Stimulated activated CD8-positive, alpha-beta memory T cell treated with anti-CD3 and anti-CD28 coated beads, Interleukin-12 subunit alpha, Interleukin-12 subunit beta, amount 100 ng/mL, for 1 hour (primary cell): Measurements from ENCODE around the gene CFLAR.
"Not testable (repeated sequence)": the region's sequence is repeated elsewhere in the genome, so short reads cannot be mapped to it uniquely, and the experiment has no call there.

Experiments used
- DNase-seq: peaks from one replicate; pipeline ENCODE4 v3.0.0-alpha.2; 2020; ENCODE audit warnings: low read depth

Gene CFLAR

DNA sequence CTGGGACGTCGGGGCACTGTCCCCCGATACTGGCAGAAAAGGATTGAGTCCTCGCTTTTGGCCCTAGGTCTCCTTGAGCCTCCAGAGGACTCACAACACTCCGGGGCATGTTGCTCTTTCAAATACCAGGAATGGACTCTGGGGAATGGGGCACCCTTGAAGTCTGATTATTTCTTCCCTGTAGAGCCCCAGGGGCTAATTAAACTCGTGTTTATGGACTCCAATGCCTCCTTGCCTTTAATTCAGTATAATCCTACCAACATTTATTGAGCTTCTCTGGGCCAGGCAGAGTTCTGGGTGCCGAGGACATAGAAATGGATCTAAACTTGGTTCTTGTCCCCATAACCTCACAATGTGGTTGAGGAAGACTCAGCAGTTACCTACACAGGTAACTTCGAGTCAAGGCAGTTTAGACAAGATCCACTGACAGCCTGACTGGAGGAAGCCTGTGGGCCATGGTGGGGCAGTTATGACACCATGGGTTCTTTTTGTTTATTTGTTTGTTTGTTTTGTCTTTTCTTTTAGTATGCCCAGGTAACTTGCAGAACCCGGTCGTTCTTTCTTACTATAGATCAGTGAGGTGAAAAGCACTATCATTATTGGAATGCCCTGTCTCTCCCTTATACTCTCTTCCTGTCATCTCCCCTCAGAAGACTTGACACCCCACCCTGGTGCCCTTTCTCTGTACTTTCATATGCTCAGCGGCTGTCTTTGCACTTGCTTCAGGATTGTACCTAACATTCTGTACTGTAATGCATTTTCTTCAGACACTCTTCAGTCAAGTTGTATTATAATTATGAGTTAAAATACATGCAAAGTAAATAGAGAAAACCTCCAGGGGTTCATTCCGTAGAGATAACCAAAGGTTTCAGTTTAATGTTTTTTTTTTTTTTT, 3.2 kb downstream of the CFLAR start:
- no peak for DNase-seq

DNA sequence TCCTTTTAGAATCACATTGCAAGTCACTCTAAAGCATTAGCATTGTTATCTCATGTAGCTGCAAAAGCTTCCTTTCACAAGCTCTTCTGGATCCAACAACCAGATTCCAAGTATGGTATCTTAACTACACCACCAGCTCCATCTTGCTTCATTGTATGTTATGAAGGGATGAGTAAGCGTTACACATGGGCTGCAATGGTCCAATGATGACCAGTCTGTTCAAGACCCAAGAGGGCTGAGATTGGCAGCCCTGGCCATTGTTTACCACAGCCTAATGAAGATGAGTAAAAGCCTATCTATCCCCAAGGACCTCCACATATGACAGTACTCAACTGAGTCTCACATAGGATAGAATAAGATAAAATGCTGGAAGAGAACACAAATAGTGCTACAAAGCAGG, 6.3 kb downstream of the CFLAR start:
- no peak for DNase-seq

DNA sequence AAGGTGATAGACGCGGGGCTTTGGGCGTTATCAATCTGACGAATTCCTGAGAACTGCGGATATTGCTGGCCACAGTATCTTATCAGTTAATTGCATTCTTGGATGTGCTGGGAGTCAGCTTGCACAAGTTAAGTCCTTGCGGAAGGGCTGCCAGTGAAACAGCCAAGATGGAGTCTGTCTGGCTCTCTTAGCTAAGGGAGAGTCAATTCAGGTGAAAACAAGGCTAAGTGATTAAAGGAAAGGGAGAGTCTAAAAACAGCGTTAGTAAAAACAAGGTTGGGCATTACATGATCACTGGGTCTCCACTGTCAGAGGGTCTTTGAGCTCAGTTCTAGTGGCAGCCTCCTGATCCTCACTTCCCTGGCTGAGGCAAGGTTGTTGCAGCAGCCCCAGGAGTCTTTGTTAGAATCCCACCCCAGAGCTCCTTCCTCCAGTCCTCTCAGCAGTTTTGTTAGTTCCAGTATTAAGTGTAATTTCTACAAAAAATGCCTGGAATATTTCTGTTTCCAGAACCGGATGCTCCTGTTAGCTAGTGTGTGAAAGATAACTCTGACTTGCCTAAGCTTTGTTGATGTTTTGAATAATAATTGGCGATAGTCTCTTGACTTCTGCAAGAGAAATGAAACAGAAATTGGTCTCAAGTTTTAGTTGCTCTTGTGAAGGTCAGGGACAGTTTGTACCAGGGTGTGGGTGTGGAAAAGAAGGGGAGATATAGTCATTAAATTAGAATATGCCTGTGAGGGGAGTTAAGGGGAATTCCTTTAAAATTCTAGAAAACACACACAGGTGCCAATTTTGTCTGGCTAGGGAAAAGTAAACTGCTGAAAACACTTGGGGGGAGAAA, 10.6 kb downstream of the CFLAR start:
- no peak for DNase-seq

DNA sequence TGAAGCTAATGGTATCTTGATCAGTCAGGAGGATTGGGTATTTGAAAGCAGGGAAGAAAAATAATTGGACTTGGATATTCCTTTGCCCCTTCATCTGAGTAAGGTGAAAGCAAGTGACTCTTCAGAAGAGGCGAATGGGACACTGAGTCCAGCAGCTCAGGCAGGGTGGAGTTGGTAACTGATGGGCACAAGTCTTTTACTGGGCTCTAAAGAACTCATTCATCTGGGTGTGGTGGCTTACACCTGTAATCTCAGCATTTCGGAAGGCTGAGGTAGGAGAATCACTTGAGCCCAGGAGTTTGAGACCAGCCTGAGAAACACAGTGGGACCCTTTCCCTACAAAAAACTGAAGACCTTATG, 11.2 kb downstream of the CFLAR start:
- no peak for DNase-seq

DNA sequence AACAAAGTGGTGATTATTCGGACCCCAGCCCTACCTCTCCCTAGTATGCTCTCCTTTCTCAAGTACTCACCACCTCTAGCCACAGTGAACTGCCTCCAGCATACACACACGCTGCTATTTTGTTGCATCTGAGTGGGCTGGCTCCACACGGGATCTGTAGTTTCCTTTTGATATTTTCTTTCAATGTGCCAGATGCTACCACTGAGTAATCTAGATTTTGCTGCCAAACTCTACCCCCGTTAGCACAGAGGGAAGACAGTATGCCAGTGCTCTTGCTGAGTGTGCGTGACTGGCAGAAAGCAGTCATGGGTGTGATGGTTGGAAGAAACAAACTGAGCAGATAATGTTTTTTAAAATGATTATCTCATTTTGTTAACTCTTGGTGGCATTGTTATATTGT, 11.6 kb downstream of the CFLAR start:
- peak; percentile 12 for DNase-seq

DNA sequence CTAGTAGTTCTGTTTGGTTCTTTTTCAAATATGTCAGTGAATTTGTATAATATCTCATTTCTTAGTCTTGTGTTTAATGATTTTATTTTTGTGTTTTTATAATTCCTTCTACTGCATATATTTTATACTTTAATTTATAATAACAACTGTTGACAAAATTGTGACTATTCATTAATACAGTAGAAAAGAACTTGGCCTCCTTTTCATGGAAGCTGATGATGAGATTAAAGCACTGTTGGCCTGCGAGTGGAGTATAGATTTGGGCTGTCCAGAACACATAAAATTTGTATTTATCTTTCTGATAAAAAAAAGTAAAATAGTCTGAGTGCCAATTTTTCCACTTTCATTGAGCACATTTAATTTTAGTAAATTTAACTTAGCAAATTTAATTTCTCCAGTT, 12.1 kb downstream of the CFLAR start:
- no peak for DNase-seq

DNA sequence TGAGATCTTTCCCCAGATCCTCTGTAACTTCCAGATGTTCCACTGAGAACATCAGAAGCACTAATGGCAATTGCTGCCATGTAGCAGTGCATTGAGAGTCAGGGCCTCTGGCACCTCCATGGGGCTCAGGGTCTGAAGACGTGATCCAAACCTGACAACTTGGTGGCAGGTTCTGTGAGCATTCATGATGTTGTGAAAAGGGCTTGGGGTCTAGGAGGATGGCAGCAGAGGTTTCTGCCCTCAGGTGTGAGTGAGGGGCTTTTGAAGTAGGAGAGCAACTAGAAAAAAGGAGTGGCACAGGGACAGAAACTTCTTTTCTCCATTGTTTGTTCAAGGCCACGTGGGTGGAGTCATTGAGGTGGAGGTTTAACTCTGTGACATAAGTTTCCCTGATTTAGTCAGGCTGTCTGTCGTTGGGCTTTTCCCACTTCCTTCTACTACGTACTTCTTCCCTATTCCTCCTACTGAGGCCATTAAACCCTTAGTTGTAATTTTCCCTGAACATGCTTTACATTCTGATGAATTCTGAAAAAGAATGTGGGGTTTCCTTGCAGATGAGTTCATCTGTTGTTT, 13.1 kb downstream of the CFLAR start:
- no peak for DNase-seq

DNA sequence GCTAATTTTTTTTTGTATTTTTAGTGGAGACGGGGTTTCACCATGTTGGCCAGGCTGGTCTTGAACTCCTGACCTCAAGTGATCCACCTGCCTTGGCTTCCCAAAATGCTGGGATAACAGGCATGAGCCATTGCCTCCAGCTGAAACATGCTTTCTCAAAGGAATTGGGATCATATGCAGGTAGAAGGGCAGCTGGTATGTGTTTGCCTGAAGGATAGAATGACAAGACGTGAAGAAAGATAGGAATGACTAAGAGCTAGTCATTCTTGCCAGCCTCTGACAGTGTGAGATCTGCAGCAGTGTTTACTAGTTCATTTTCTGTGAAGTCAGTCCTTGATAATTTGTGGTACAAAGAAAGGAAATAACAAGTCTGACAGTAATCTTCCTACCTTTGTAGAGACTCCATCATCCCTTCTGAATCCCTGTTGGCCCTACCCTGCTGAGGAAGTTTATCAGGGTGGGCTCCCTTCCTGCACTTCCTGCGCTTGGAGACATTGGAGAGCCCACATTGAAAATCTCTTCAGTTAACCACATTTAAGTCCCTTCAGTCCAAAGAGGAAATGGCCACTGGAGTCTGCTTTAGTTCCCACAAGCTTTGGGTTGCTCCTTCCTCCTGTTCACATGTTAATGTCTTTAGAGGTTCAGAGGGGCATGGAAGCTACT, 14.7 kb downstream of the CFLAR start:
- no peak for DNase-seq

DNA sequence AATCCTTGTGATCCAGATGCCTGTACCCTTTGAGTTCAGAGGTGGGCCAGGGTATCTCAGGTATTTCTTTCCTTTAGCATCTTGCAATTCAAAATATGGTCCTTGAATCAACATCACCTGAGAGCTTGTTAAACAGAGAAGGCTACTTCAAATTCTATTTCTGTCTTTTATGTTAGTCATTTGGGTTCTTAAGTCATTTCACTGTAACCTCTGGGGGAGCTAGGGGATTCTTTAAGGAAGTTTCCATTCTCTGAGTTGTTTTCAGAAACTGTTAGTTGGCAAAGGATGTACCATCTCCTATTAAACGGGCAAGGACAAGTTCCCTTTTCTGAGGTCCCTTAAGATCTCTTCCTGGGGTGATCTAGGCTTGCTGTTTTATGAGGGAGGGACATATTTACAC, 16.6 kb downstream of the CFLAR start:
- DNase-seq, result no peak

DNA sequence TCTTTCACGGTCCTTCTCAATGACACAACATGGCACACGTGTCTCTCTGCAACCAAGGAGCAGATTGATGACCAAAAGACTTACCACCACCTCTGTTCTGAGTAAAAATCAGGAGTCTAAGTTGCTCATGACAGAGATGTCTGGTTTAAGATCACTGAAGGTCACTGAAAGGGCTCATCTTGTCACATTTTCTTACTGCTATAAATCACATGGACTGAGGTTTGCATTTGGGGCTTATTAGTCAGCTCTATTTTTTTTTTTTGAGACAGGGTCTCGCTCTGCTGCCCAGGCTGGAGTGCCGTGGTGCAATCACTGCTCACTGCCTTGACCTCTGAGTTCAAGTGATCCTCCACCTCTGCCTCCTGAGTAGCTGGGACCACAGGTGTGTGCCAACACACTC, 19.4 kb downstream of the CFLAR start:
- DNase-seq, result no peak

DNA sequence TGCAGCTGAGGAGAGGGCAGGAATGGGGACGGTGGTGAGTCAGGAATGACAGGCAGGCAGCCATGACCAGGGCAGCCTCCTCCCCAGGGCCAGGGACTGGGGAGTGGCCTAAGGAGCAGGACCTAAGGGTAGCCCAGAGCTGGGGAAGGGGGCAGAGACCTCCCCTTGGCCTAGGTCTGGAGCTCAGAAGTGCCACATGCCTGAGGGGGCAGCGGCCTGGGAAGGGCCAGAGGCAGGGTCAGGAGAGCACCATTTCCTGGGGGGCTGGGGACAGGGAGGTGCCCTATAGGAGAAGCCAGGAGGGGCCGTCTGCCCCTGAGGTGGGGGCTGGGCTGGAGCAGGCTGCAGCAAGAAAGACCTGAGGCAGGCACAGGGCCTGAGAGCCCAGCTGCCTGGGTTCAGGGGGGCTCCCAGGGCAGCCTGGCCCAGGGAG, 20.9 kb downstream of the CFLAR start:
- no peak for DNase-seq

DNA sequence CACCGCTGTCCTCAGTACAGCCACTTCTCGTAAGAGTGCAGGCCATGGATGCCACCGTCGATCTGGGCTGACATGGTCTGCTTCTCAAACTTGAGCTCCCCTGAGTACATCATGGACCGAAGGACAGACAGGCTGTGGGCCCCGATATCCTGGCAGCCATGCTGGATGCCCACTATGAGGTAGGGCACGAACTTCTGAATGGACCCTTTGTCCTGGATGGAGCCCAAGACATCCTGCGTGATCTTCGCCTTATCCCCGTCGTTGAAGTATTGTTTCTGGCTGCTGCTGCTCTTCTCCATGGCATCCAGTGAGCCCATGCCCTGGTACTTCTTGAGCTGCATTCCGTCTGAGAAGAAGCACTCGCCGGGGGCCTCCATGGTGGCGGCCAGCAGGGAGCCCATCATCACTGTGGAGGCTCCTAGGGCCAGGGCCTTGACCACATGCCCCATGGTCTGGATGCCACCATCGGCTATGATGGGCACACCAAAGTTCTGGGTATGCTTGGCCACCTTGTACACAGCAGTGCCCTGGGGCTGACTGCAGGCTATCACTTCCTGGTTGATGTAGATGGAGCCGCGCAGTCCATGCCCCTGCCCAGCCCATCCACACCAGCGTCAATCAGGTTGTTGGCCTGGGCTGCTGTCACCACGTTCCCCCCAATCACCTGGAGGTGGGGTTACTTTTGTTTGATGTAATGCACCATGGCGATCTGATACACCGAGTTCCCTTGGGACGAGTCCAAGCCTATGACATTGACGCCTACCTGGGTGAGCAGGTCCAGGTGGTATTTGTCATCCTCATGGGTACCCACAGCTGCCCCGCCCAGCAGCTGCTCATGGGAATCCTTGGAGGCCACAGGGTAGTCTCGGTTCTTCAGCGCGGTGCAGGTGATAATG, 21.8 kb downstream of the CFLAR start:
- no peak for DNase-seq

DNA sequence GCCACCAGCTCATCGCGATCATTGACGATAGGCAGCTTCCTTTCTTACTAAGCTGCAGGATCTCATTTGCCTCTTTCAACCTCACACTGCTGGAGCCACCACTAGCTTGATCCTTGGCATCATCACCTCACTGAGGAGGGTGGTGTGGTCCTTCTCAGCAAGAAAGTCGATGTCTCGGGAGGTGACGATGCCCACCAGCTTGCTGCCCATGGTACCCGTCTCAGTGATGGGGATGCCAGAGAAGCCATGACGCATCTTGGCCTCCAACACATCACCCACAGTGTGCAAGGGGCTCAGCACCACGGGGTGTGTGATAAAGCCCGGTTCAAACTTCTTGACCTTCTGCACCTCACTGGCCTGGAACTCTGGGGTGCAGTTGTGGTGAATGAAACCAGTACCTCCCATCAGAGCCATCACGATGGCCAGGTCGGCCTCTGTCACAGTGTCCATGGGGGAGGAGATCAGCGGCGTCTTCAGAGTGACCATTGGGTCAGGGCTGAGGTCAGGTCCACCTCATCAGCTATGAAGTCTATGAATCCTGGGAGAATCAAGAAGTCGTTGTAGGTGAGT, 22.5 kb downstream of the CFLAR start:
- no peak for DNase-seq

DNA sequence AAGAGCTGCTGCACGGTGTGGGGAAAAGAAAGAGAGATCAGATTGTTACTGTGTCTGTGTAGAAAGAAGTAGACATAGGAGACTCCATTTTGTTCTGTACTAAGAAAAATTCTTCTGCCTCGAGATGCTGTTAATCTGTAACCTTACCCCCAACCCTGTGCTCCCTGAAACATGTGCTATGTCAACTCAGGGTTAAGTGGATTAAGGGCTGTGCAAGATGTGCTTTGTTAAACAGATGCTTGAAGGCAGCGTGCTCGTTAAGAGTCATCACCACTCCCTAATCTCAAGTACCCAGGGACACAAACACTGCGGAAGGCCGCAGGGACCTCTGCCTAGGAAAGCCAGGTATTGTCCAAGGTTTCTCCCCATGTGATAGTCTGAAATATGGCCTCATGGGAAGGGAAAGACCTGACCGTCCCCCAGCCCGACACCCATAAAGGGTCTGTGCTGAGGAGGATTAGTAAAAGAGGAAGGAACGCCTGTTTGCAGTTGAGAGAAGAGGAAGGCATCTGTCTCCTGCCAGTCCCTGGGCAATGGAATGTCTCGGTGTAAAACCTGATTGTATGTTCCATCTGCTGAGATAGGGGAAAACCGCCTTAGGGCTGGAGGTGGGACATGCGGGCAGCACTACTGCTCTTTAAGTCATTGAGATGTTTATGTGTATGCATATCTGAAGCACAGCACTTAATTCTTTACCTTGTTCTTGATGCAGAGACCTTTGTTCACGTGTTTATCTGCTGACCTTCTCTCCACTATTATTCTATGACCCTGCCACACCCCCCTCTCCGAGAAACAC, 23.2 kb downstream of the CFLAR start:
- DNase-seq, result not testable (repeated sequence)

DNA sequence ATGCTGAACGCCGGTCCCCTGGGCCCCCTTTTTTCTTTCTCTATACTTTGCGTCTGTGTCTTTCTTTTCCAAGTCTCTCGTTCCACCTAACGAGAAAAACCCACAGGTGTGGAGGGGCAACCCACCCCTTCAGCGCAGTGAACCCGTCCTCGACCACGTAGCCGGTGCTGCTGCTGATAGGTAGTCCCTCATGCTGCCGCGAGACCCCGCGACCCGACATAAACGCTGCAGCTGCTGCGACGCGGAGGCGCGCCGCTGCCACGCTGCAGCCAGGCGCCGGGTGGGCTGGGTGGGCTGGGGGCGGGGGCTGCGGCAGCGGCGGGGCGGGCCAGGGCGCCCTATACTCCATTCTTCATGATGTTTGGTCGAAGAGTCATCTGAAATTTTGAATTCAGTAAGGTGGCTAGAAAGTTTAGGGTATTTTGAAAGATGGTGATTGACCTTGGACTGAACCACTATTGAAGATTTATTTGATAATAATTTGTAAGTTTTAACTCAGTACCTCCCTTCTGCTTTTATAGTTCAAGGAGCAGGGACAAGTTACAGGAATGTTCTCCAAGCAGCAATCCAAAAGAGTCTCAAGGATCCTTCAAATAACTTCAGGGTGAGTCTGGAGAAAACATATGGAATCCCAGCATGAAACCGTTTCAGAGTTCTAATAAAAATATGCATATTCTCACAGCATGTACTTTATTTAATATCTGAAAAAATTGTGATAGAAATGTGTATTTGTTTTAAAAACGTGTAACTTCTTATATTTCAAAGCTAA, 24.1 kb downstream of the CFLAR start:
- DNase-seq, result no peak

DNA sequence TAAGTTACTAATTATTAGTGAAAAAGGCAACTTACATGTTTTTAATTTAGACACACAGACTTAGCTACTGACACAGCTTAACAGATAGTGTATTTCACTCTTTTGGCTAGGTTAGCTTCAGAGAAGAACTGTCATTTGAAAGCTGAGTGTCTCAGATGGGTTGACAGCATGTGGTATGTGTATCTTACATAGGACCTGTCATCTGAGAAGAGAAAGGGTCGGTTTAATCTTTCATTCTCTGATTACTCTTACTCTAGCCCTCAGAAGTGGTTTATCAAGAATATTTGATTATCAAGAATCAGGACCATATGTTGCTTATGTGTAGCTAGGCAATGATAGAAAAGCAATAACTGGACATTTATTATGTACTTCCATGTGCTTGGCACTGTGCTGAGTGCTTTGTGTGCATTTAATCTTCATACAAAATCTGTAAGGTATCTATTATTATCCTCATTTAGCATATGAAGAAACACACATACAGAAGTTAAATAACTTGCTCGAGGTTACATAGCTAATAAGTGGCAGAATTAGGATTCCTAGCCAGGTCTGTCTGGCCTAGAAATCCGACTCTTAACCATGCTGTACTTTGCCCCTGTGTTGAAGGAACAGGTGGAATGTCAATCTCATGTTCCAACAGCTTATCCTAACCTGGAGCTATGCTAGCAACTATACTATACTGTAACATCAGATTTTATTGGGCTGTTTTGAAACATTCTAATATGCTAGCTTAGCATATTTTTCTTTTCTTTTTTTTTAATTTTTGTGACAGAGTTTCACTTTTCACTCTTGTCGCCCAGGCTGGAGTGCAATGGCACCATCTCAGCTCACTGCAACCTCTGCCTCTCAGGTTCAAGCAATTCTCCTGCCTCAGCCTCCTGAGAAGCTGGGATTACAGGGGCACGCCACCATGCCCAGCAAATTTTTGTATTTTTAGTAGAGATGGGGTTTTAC, 28.4 kb downstream of the CFLAR start:
- DNase-seq, result no peak

DNA sequence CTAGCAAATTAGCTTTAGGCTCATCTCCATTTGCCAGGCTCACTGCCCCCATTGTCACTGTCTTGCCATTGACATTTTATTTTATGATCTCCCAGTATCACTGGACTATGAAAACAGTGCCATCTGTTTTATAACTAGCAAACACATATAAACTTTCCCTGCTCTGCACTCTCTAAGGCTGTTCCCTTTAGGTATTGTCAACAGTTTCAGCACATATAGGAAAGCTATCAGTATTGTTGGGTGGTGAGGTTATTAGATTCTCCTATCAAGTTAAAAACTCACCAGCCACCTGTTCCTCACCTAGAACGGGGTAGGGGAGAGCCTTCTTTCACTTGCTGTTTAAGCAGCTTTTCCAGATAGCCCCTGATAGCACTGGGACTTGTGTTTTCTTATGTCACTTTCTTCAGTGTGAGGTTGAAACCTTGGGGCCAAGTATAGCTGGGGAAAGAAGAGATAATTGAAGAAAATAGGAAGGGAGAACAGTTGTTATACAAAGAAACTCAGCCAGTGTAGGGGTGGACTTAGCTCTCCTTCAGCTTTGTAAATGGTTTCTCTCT, 32.5 kb downstream of the CFLAR start:
- no peak for DNase-seq
